H9 (cell line): ENCODE measurements around the gene PRPF8. TPM values are rescaled to one million over a fixed set of nuclear protein-coding genes. Genes with fewer than 3 reads are reported as not detected.

Experiments used
- DNase-seq: peaks from one replicate; pipeline ENCODE4 v3.0.0-alpha.2; 2017
- H2AFZ ChIP-seq: one replicate; pipeline ENCODE4 v1.6.1; 2013; ENCODE audit warnings: mild to moderate bottlenecking, low read length, control low read depth, moderate library complexity
- H2AK5ac ChIP-seq: 2 replicates; pipeline ENCODE4 v1.6.1; 2013; ENCODE audit warnings: low read length, control low read depth, mixed read lengths; ENCODE audit not compliant: insufficient read length
- H2BK120ac ChIP-seq: one replicate; pipeline ENCODE4 v1.6.1; 2013; ENCODE audit warnings: low read depth, mild to moderate bottlenecking, low read length, control low read depth, inconsistent platforms; ENCODE audit not compliant: poor library complexity, severe bottlenecking
- H2BK12ac ChIP-seq: 2 replicates; pipeline ENCODE4 v1.6.1; 2013; ENCODE audit warnings: low read length, control low read depth, mixed read lengths, low read depth; ENCODE audit not compliant: insufficient read length
- H2BK15ac ChIP-seq: 2 replicates; pipeline ENCODE4 v1.6.1; 2013; ENCODE audit warnings: low read depth, low read length, control low read depth
- H2BK20ac ChIP-seq: one replicate; pipeline ENCODE4 v1.6.1; 2013; ENCODE audit warnings: low read depth, mild to moderate bottlenecking, low read length, control low read depth, inconsistent platforms; ENCODE audit not compliant: poor library complexity, severe bottlenecking
- H2BK5ac ChIP-seq: 2 replicates; pipeline ENCODE4 v1.6.1; 2013; ENCODE audit warnings: low read length, control low read depth, mixed read lengths; ENCODE audit not compliant: insufficient read length
- H3K14ac ChIP-seq: 2 replicates; pipeline ENCODE4 v1.6.1; 2013; ENCODE audit warnings: low read length, control low read depth; ENCODE audit not compliant: insufficient read depth
- H3K18ac ChIP-seq: 2 replicates; pipeline ENCODE4 v1.6.1; 2013; ENCODE audit warnings: low read depth, mild to moderate bottlenecking, mixed read lengths, low read length, control low read depth; ENCODE audit not compliant: insufficient read length
- H3K23ac ChIP-seq: 2 replicates; pipeline ENCODE4 v1.6.1; 2013; ENCODE audit warnings: low read length, control low read depth, mixed read lengths, low read depth; ENCODE audit not compliant: insufficient read length
- H3K23me2 ChIP-seq: 2 replicates; pipeline ENCODE4 v1.6.1; 2013; ENCODE audit warnings: low read depth, mild to moderate bottlenecking, mixed read lengths, low read length, control low read depth; ENCODE audit not compliant: insufficient read length, poor library complexity, severe bottlenecking
- H3K27ac ChIP-seq: 2 replicates; pipeline ENCODE4 v1.5.1; 2013; ENCODE audit warnings: low read length, control low read depth, mixed read lengths, low read depth; ENCODE audit not compliant: insufficient read length
- H3K27me3 ChIP-seq: 2 replicates; pipeline ENCODE4 v1.6.1; 2013; ENCODE audit warnings: low read length, control low read depth, inconsistent platforms; ENCODE audit not compliant: insufficient read depth
- H3K4ac ChIP-seq: 2 replicates; pipeline ENCODE4 v1.6.1; 2013; ENCODE audit warnings: low read depth, mild to moderate bottlenecking, control low read depth, inconsistent platforms, low read length, moderate library complexity
- H3K4me1 ChIP-seq: 2 replicates; pipeline ENCODE4 v1.6.1; 2013; ENCODE audit warnings: low read length, control low read depth, inconsistent platforms; ENCODE audit not compliant: insufficient read depth
- H3K4me2 ChIP-seq: 2 replicates; pipeline ENCODE4 v1.6.1; 2013; ENCODE audit warnings: low read length, control low read depth, mixed read lengths; ENCODE audit not compliant: insufficient read length, insufficient read depth
- H3K56ac ChIP-seq: 2 replicates; pipeline ENCODE4 v1.6.1; 2013; ENCODE audit warnings: low read depth, mild to moderate bottlenecking, mixed read lengths, low read length, control low read depth; ENCODE audit not compliant: insufficient read length
- H3K79me1 ChIP-seq: 2 replicates; pipeline ENCODE4 v1.6.1; 2013; ENCODE audit warnings: low read depth, mild to moderate bottlenecking, moderate library complexity, low read length, control low read depth, inconsistent platforms; ENCODE audit not compliant: insufficient read depth, poor library complexity, severe bottlenecking
- H3K79me2 ChIP-seq: 2 replicates; pipeline ENCODE4 v1.6.1; 2013; ENCODE audit warnings: low read length, control low read depth, inconsistent platforms; ENCODE audit not compliant: insufficient read depth
- H3K9ac ChIP-seq: 2 replicates; pipeline ENCODE4 v1.6.1; 2013; ENCODE audit warnings: low read length, control low read depth, mixed read lengths; ENCODE audit not compliant: insufficient read length; ENCODE audit errors: extremely low read depth
- H3K9me3 ChIP-seq: one replicate; pipeline ENCODE4 v1.6.1; 2013; ENCODE audit warnings: low read depth, low read length, inconsistent platforms; ENCODE audit not compliant: control insufficient read depth
- H3T11ph ChIP-seq: one replicate; pipeline ENCODE4 v1.6.1; 2013; ENCODE audit warnings: mild to moderate bottlenecking, low read length, control low read depth, inconsistent platforms
- H4K20me1 ChIP-seq: one replicate; pipeline ENCODE4 v1.6.1; 2013; ENCODE audit not compliant: control insufficient read depth, insufficient read length, insufficient read depth
- H4K5ac ChIP-seq: 2 replicates; pipeline ENCODE4 v1.6.1; 2013; ENCODE audit warnings: low read depth, mild to moderate bottlenecking, mixed read lengths, low read length, control low read depth; ENCODE audit not compliant: insufficient read length
- H4K8ac ChIP-seq: replicated peaks from 2 replicates; pipeline ENCODE4 v1.6.1; 2013; ENCODE audit warnings: low read length, control low read depth, mixed read lengths, low read depth; ENCODE audit not compliant: insufficient read length
- H4K91ac ChIP-seq: 2 replicates; pipeline ENCODE4 v1.6.1; 2013; ENCODE audit warnings: low read depth, mild to moderate bottlenecking, moderate library complexity, mixed read lengths, low read length, control low read depth; ENCODE audit not compliant: insufficient read length
- H3K27ac Mint-ChIP-seq, 3 experiments: 2 replicates in 2 of 3; 3 replicates in 1 of 3; pipeline ENCODE4 v1.8.0; 2020 to 2021; ENCODE audit warnings: mixed read lengths in 3 of 3, mild to moderate bottlenecking in 1 of 3, moderate library complexity in 1 of 3
- H3K27me3 Mint-ChIP-seq: 2 replicates; pipeline ENCODE4 v1.8.0; 2021; ENCODE audit warnings: low read depth, mild to moderate bottlenecking, moderate library complexity, mixed read lengths
- H3K36me3 Mint-ChIP-seq, 3 experiments: 2 replicates in 2 of 3; 3 replicates in 1 of 3; pipeline ENCODE4 v1.8.0; 2020 to 2021; ENCODE audit warnings: low read depth in 3 of 3, mixed read lengths in 3 of 3; ENCODE audit not compliant: insufficient read depth in 1 of 3
- H3K4me1 Mint-ChIP-seq, 2 experiments: 2 replicates each; pipeline ENCODE4 v1.8.0; 2020; ENCODE audit warnings: mixed read lengths in 2 of 2
- H3K4me3 Mint-ChIP-seq, 2 experiments: 2 replicates in 1 of 2; 3 replicates in 1 of 2; pipeline ENCODE4 v1.8.0; 2020 to 2021; ENCODE audit warnings: mild to moderate bottlenecking in 2 of 2, mixed read lengths in 2 of 2, moderate library complexity in 1 of 2
- H3K9me3 Mint-ChIP-seq, 2 experiments: 2 replicates in 1 of 2; 3 replicates in 1 of 2; pipeline ENCODE4 v1.8.0; 2020; ENCODE audit warnings: mild to moderate bottlenecking in 2 of 2, mixed read lengths in 2 of 2, moderate library complexity in 1 of 2
- CTCF ChIP-seq: fragments of 200-600 bp; sonication (generic); conservative IDR thresholded peaks from 3 replicates; pipeline ENCODE4 v1.8.0; 2021; ENCODE audit warnings: antibody characterized with exemption, mild to moderate bottlenecking
- WGBS: extraction: QIAGEN DNeasy Blood & Tissue Kit; methylation state at CpG from one replicate; pipeline ENCODE4 v1.1.7; 2013; ENCODE audit warnings: missing lambda C conversion rate, low lambda C conversion rate, mixed read lengths; ENCODE audit not compliant: insufficient read length; ENCODE audit errors: extremely low coverage; 5-methylcytosine and 5-hydroxymethylcytosine counted together
- total RNA-seq: library from RNA; stranded (reverse); gene quantifications from 2 replicates; pipeline ENCODE4 v1.2.1, GENCODE V29; 2021

PRPF8 gene
- total RNA-seq, 1 experiment from 2014 or later: 408 TPM

DNA sequence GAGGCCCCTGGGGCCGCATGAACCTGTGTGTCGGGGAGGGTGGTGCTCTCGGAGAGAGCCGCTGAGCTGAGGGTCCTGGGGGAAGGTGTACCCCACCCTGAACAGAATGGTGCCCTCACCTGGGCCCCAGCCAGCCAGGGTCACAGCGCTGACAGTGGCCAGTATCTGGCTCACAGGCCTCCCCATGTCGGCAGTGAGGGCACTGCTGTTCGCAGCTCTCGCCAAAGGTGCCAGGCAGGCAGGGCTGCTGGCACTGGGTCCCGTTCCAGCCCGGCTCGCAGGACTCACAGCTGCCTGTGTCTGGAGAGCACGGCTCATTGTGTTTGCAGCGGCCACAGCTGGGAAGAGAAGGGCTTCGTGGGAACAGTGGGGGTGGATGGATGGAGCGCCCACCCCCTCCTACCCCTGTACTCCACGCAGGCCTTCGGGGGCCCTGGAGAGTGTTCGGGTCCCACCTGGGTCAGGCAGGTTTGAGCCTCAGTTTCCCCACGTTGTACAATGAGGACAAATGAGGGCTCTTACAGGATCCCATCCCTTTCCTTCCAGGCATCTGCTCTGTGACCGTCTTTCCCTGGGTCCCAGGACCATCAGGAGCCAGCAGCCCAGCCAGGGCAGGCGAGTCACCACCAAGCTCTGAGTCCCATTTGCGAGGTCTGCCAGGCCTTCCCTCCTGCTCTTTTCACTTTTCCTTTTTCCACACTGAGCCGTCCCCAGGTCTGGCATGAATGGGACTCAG lies 44.2 kb downstream of the PRPF8 start:
- Histone ChIP-seq H2AFZ (no peak overlapping the region), H3K14ac (no peak overlapping the region), H3K4ac (no peak overlapping the region), H3T11ph (no peak overlapping the region), H2BK120ac (no peak overlapping the region), H3K23ac (no peak overlapping the region), H3K4me2 (no peak overlapping the region), H3K23me2 (no peaks in the 10 kb centered on the region), H3K27ac (no peak overlapping the region), H4K5ac (no peak overlapping the region), H3K4me1 (peaks cover 3% of the 10 kb centered on the region; the same call in 1 of the 2 replicates), H4K20me1 (no peaks in the 10 kb centered on the region), H3K18ac (no peak overlapping the region), H4K91ac (no peak overlapping the region), H2BK12ac (no peak overlapping the region), H2BK5ac (no peak overlapping the region), H3K9ac (no peak overlapping the region), H4K8ac (no peak overlapping the region), H2AK5ac (no peak overlapping the region), H3K79me1 (no peaks in the 10 kb centered on the region), H3K27me3 (no peaks in the 10 kb centered on the region; the same call in 1 of the 2 replicates), H3K9me3 (no peaks in the 10 kb centered on the region), H3K56ac (no peak overlapping the region), H2BK15ac (no peak overlapping the region), H2BK20ac (no peak overlapping the region), H3K79me2 (no peaks in the 10 kb centered on the region)
- TF ChIP-seq CTCF: no peak
- H3K27me3 Mint-ChIP-seq: peaks cover 9% of the 10 kb centered on the region
- WGBS: no CpG with 5 or more reads among the region's 23 CpGs
- peaks cover 0 to 2% (median 0%) of the 10 kb centered on the region in 3 experiments; a peak in 2 of 7 replicates for H3K36me3 Mint-ChIP-seq
- H3K4me1 Mint-ChIP-seq: peaks cover 22 to 40% of the 10 kb centered on the region in 2 experiments
- H3K9me3 Mint-ChIP-seq: peaks cover 0 to 8% of the 10 kb centered on the region in 2 experiments; a peak in 1 of 5 replicates
- no peak overlapping the region; a peak in 1 of 5 replicates for H3K4me3 Mint-ChIP-seq
- H3K27ac Mint-ChIP-seq: peak overlapping the region in 2 of 3 experiments; percentile 26 to 56; a peak in 3 of 7 replicates
- DNase-seq: no peak
